HepG2 (cell line): ENCODE results near the gene CHAF1A. TPM values are rescaled to one million over a fixed set of nuclear protein-coding genes. Genes with fewer than 3 reads are reported as not detected.

Source experiments
- ATM ChIP-seq: fragments of 450-650 bp; IDR thresholded peaks from 2 replicates; pipeline ENCODE4 v1.7.1; 2017; ENCODE audit warnings: mild to moderate bottlenecking, borderline replicate concordance
- CBX2 ChIP-seq, 2 experiments: fragments of 200-600 bp in 1 of 2; sonication (generic); formaldehyde crosslinking in 1 of 2; IDR thresholded peaks; 2 replicates each; pipeline versions ENCODE4 v1.7.0 to v1.8.1; 2018 to 2022; ENCODE audit warnings: low read depth in 2 of 2, low read length in 1 of 2, mild to moderate bottlenecking in 1 of 2, missing genetic modification reagents in 1 of 2
- ETV6 ChIP-seq: sonication (generic); formaldehyde crosslinking; conservative IDR thresholded peaks from 2 replicates; pipeline ENCODE4 v1.4.0; 2020; ENCODE audit warnings: missing genetic modification reagents
- KMT2B ChIP-seq: IDR thresholded peaks from 2 replicates; pipeline ENCODE4 v1.6.1; 2016; ENCODE audit warnings: missing genetic modification reagents, missing compliant biosample characterization
- SIN3A ChIP-seq: IDR thresholded peaks from 2 replicates; pipeline ENCODE4 v1.6.1; 2011; ENCODE audit warnings: low read depth, mild to moderate bottlenecking, control low read depth, low read length, borderline replicate concordance
- TGIF2 ChIP-seq: IDR thresholded peaks from 2 replicates; pipeline ENCODE4 v1.6.1; 2016; ENCODE audit warnings: control low read depth, missing compliant biosample characterization
- ZNF3 ChIP-seq: IDR thresholded peaks from 2 replicates; pipeline ENCODE4 v1.7.0; 2017; ENCODE audit warnings: inconsistent platforms
- ZNF34 ChIP-seq: sonication (generic); formaldehyde crosslinking; IDR thresholded peaks from 2 replicates; pipeline ENCODE4 v1.4.0; 2020; ENCODE audit warnings: mild to moderate bottlenecking, missing genetic modification reagents, borderline replicate concordance
- ZNF567 ChIP-seq: sonication (generic); formaldehyde crosslinking; IDR thresholded peaks from 2 replicates; pipeline ENCODE4 v1.8.1; 2023; ENCODE audit warnings: mild to moderate bottlenecking, missing genetic modification reagents, borderline replicate concordance
- ZNF713 ChIP-seq: sonication (generic); formaldehyde crosslinking; IDR thresholded peaks from 2 replicates; pipeline ENCODE4 v1.4.0; 2020; ENCODE audit warnings: mild to moderate bottlenecking, missing genetic modification reagents
- ZNF781 ChIP-seq: sonication (generic); formaldehyde crosslinking; IDR thresholded peaks from 2 replicates; pipeline ENCODE4 v1.5.1; 2020; ENCODE audit warnings: borderline replicate concordance, mild to moderate bottlenecking, missing genetic modification reagents; ENCODE audit errors: not compliant biosample characterization
- polyA plus RNA-seq, 8 experiments: library from polyadenylated mRNA; depleted of rRNA in 3 of 8; stranded (reverse) in 7 of 8; unstranded in 1 of 8; fragments of >200 nt; fragmentation: Illumina TruSeq in 4 of 8; extraction: Trizol in 4 of 8; gene quantifications; 2 replicates each; pipeline versions ENCODE4 v1.2.1 to v1.2.3, GENCODE V29; 2011 to 2016; ENCODE audit warnings: low read depth in 4 of 8, missing spikeins in 1 of 8, mixed read lengths in 1 of 8; ENCODE audit not compliant: insufficient read depth in 1 of 8
- total RNA-seq, 5 experiments: library from RNA; depleted of rRNA; stranded (reverse); fragments of >200 nt; fragmentation: Illumina TruSeq; extraction: Trizol; gene quantifications; 2 replicates each; pipeline ENCODE4 v1.2.3, GENCODE V29; 2016; ENCODE audit warnings: low read depth in 1 of 5
- TF ChIP-seq, protein P1 (sequence below): sonication (generic); formaldehyde crosslinking; IDR thresholded peaks from 2 replicates; pipeline ENCODE4 v1.5.0; 2020; ENCODE audit warnings: mild to moderate bottlenecking, missing genetic modification reagents, moderate library complexity
- TF ChIP-seq, protein P2 (sequence below): sonication (generic); formaldehyde crosslinking; IDR thresholded peaks from 2 replicates; pipeline ENCODE4 v1.8.0; 2022; ENCODE audit warnings: mild to moderate bottlenecking, missing genetic modification reagents; ENCODE audit not compliant: insufficient replicate concordance
- TF ChIP-seq, protein P3 (sequence below): sonication (generic); formaldehyde crosslinking; IDR thresholded peaks from 2 replicates; pipeline ENCODE4 v1.4.0; 2020; ENCODE audit warnings: missing genetic modification reagents
- TF ChIP-seq, protein P4 (sequence below): sonication (generic); formaldehyde crosslinking; IDR thresholded peaks from 2 replicates; pipeline ENCODE4 v1.5.0; 2020; ENCODE audit warnings: mild to moderate bottlenecking, missing genetic modification reagents
- TF ChIP-seq, protein P5 (sequence below): sonication (generic); formaldehyde crosslinking; IDR thresholded peaks from 2 replicates; pipeline ENCODE4 v1.8.1; 2022; ENCODE audit warnings: low read depth, mild to moderate bottlenecking, missing genetic modification reagents

Gene CHAF1A
- total and polyA plus RNA-seq, 2 of the 13 experiments (the other 11 are each of a cell fraction or from before 2014, with no cell fraction given), result 11.0 to 34.8 TPM

DNA sequence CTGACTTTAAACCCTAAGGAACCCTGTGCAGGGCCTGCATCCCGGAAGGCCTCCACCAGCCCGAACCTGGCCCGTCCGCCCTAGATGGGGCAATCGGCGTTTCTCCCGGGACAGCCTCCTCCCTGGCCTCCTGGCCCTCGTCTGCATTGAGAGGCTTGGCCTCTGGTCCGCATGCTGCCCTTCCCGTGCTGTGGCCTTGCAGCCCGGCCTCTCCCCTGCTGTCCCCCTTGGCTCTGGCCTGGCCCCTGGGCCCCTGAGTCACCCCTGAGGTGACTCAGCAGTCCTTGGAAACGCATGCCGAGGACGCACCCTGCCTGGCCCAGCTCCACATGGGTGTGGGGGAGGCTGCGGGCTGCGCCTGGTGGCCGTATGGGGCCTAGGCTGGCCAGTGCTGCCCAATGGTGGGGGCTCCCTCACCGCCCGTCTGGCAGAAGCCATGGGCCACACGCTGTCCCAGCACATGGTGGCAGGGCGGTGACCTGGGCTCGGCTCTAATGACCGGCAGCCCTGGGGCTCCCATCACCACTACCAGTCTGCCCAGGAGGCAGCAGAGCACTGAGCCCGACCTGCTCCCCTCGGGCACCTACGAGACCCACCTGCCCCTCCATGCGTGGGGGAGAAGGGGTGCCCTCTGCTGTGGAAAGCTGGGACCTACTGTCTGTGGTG, 27.8 kb upstream of the CHAF1A start (continued):
- TF ChIP-seq, protein P1, sequence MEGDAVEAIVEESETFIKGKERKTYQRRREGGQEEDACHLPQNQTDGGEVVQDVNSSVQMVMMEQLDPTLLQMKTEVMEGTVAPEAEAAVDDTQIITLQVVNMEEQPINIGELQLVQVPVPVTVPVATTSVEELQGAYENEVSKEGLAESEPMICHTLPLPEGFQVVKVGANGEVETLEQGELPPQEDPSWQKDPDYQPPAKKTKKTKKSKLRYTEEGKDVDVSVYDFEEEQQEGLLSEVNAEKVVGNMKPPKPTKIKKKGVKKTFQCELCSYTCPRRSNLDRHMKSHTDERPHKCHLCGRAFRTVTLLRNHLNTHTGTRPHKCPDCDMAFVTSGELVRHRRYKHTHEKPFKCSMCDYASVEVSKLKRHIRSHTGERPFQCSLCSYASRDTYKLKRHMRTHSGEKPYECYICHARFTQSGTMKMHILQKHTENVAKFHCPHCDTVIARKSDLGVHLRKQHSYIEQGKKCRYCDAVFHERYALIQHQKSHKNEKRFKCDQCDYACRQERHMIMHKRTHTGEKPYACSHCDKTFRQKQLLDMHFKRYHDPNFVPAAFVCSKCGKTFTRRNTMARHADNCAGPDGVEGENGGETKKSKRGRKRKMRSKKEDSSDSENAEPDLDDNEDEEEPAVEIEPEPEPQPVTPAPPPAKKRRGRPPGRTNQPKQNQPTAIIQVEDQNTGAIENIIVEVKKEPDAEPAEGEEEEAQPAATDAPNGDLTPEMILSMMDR (CRISPR knock-in tag), result peak; percentile 41
- TF ChIP-seq CBX2 (IDR thresholded peaks at IDR 0.05; ENCODE audit: low read depth, low read length) (no peak), CBX2 (CRISPR knock-in tag; IDR thresholded peaks at IDR 0.05; ENCODE audit: low read depth) (no peak), ZNF567 (CRISPR knock-in tag) (0 out of 2 replicates have a peak, but pooled peaks have one; percentile 11), SIN3A (peak; percentile 77; the same call in 1 of the 2 replicates), ATM (no peak), TGIF2 (peak; percentile 89), ETV6 (CRISPR knock-in tag) (no peak), ZNF34 (CRISPR knock-in tag) (peak; percentile 33; the same call in 1 of the 2 replicates), ZNF713 (CRISPR knock-in tag) (no peak), ZNF781 (CRISPR knock-in tag) (no peak), ZNF3 (CRISPR knock-in tag) (peak; percentile 29; the same call in 1 of the 2 replicates), KMT2B (CRISPR knock-in tag) (peak; percentile 58; the same call in 1 of the 2 replicates)
- TF ChIP-seq, protein P2, sequence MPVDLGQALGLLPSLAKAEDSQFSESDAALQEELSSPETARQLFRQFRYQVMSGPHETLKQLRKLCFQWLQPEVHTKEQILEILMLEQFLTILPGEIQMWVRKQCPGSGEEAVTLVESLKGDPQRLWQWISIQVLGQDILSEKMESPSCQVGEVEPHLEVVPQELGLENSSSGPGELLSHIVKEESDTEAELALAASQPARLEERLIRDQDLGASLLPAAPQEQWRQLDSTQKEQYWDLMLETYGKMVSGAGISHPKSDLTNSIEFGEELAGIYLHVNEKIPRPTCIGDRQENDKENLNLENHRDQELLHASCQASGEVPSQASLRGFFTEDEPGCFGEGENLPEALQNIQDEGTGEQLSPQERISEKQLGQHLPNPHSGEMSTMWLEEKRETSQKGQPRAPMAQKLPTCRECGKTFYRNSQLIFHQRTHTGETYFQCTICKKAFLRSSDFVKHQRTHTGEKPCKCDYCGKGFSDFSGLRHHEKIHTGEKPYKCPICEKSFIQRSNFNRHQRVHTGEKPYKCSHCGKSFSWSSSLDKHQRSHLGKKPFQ (CRISPR knock-in tag), result peak; percentile 73
- TF ChIP-seq, protein P3, sequence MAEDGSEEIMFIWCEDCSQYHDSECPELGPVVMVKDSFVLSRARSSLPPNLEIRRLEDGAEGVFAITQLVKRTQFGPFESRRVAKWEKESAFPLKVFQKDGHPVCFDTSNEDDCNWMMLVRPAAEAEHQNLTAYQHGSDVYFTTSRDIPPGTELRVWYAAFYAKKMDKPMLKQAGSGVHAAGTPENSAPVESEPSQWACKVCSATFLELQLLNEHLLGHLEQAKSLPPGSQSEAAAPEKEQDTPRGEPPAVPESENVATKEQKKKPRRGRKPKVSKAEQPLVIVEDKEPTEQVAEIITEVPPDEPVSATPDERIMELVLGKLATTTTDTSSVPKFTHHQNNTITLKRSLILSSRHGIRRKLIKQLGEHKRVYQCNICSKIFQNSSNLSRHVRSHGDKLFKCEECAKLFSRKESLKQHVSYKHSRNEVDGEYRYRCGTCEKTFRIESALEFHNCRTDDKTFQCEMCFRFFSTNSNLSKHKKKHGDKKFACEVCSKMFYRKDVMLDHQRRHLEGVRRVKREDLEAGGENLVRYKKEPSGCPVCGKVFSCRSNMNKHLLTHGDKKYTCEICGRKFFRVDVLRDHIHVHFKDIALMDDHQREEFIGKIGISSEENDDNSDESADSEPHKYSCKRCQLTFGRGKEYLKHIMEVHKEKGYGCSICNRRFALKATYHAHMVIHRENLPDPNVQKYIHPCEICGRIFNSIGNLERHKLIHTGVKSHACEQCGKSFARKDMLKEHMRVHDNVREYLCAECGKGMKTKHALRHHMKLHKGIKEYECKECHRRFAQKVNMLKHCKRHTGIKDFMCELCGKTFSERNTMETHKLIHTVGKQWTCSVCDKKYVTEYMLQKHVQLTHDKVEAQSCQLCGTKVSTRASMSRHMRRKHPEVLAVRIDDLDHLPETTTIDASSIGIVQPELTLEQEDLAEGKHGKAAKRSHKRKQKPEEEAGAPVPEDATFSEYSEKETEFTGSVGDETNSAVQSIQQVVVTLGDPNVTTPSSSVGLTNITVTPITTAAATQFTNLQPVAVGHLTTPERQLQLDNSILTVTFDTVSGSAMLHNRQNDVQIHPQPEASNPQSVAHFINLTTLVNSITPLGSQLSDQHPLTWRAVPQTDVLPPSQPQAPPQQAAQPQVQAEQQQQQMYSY (CRISPR knock-in tag), result no peak
- TF ChIP-seq, protein P4, sequence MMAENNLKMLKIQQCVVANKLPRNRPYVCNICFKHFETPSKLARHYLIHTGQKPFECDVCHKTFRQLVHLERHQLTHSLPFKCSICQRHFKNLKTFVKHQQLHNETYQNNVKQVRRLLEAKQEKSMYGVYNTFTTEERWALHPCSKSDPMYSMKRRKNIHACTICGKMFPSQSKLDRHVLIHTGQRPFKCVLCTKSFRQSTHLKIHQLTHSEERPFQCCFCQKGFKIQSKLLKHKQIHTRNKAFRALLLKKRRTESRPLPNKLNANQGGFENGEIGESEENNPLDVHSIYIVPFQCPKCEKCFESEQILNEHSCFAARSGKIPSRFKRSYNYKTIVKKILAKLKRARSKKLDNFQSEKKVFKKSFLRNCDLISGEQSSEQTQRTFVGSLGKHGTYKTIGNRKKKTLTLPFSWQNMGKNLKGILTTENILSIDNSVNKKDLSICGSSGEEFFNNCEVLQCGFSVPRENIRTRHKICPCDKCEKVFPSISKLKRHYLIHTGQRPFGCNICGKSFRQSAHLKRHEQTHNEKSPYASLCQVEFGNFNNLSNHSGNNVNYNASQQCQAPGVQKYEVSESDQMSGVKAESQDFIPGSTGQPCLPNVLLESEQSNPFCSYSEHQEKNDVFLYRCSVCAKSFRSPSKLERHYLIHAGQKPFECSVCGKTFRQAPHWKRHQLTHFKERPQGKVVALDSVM (CRISPR knock-in tag), result peak; percentile 99
- TF ChIP-seq, protein P5, sequence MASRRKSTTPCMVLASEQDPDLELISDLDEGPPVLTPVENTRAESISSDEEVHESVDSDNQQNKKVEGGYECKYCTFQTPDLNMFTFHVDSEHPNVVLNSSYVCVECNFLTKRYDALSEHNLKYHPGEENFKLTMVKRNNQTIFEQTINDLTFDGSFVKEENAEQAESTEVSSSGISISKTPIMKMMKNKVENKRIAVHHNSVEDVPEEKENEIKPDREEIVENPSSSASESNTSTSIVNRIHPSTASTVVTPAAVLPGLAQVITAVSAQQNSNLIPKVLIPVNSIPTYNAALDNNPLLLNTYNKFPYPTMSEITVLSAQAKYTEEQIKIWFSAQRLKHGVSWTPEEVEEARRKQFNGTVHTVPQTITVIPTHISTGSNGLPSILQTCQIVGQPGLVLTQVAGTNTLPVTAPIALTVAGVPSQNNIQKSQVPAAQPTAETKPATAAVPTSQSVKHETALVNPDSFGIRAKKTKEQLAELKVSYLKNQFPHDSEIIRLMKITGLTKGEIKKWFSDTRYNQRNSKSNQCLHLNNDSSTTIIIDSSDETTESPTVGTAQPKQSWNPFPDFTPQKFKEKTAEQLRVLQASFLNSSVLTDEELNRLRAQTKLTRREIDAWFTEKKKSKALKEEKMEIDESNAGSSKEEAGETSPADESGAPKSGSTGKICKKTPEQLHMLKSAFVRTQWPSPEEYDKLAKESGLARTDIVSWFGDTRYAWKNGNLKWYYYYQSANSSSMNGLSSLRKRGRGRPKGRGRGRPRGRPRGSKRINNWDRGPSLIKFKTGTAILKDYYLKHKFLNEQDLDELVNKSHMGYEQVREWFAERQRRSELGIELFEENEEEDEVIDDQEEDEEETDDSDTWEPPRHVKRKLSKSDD (CRISPR knock-in tag), result peak; percentile 50; the same call in 1 of the 2 replicates
